ENCODE data around the gene GRIP2.

Gene GRIP2

DNA sequence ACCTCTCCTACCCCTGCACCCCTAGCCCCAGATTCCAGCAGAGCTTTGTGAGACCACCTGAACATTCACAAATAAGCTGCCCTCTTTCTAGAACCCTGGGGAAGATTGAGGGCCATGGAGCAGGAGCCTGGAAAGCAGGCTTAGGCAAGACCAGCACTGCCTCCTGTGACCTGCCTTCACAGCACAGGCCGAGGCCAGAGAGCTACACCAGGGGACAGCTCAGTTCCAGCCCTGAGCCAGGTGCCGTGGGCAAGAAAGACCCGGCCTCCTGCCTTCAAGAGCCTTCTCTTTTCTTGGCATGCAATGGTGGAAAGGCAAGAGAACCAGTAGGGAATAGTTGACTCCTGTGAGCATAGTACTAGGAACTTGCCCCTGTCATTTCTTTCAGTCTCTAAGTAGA is 89.6 kb downstream of the GRIP2 start:
- no peak for DNase-seq

DNA sequence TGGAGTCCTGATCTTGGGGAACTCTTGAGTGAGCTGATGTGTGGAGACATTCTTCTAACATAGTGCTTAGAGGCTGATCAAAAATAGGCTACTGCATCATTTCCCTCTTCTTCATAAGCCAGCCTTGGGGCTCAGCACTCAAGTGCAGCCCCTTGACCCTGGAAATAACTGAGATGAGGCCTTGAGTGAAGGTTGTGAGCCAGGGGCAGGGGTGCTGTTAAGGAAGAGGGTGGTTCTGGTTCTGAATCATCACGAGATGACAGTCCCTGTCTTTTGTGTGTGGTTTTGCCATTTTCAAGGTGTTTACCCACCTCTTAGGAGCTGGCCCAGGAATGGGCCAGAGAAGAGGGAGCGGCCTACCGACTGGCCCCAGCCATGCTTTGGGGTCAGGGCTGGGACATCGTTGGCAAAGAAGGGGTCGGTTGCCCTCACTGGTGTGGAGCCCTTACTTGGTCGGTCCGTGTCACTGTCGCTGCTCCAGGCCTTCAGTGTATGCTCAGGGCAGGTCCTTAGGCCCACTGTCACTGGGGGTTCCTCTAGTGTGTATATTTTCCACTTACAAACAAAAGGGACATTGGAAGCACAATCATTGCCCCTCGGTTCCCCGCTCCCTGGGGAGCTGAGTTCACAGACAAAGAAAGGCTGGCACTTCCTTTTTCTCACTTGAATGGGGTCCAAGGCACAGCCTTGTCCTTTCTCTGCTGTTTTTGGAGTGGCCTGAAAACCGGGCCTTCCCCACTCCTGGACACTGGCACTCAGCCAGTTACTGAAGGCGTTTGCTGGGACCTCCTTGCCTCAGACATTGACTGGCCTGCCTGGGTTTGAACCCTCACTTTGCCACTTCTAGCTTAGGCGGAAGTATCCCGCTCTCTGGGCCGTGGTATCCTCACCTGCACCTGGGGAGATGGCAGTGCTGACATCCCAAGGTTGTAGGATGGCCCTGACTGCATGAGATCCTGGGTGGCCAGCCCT is 91.1 kb downstream of the GRIP2 start:
- no peak for DNase-seq

DNA sequence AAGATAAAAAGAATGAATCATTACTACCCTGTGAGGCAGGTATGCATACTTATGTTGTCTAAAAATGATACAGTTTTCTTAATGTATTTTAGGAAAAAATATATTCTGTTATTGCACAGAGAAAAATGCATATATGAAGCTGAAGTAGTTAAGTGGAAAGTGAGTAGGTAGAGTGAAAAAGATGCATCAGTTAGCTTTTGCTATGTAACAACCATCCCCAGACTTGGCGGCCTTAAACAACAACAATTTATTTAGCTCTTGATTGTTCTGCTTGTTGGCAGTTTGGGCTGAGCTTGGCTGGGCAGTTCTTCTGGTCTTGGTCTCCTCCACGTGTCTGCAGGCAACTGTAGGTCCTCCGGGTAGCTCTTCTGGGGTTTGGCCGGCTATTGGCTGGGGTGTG is 92.1 kb downstream of the GRIP2 start:
- no peak for DNase-seq

DNA sequence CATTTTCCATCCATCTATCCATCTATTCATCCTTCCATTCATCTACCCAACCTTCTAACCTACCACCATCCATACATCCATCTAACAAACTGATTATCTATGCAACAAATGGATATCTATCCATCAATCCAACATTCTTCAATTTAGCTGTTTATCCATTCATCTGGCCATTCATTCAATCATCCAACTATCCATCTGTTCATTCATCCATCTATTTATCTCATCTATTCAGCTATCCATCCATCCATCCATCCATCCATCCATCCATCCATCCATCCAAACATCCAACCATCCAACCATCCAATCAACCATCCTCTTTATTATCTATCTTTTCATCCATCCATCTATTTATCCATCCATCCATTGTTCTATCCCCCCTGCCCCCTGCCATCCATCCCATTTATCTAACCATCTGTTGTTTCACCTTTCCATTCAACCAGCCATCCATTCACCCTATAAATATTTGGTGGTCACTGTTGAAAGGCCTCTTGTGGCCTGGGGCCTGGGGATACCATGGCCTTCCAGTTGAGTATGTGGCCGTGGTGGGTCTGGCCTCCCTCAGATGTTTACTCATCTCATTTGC is 93.1 kb downstream of the GRIP2 start:
- DNase-seq = no peak

DNA sequence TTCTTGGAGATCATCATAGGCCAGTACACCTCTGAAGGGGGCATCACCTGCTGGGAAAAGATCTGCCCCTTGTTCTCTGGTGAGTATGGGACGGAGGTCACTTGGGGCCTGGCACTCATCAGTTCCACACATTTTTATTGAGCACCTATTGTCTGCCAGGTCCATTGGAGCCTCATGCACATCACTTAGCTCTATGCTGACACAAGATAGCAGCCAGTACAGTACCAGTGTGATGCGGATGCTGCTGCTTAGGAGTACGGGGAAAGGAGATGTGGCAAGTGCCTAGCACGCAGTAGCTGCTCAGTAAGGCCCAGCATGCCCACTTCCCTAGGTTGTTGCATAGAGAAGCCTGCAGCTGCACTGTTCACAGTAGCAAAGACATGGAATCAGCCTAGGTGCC is 94.4 kb downstream of the GRIP2 start:
- DNase-seq = no peak

DNA sequence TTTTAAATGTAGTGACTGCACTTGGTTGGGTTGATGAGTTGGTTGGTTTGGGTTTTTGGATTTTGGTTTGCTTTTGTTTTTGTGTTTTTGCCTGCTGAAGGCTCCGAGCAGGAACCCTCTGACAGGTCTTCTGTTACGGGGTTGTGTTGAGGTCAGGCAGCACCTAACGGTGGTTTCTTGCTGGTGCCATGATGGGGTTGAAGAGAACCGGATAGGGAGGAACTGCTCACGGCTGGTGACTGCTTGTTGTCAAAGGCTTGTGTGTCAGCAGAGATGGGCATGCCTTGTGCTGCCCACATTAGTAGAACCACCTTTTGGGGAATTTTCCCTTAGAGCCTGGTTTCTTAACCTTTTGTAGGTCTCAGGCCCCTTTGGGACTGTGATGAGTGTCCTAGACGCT is 95.8 kb downstream of the GRIP2 start:
- no peak for DNase-seq

- no peak for DNase-seq
Measured at GRCh38 chr3:14441920-14442300, 98.2 kb downstream of the GRIP2 start.

DNA sequence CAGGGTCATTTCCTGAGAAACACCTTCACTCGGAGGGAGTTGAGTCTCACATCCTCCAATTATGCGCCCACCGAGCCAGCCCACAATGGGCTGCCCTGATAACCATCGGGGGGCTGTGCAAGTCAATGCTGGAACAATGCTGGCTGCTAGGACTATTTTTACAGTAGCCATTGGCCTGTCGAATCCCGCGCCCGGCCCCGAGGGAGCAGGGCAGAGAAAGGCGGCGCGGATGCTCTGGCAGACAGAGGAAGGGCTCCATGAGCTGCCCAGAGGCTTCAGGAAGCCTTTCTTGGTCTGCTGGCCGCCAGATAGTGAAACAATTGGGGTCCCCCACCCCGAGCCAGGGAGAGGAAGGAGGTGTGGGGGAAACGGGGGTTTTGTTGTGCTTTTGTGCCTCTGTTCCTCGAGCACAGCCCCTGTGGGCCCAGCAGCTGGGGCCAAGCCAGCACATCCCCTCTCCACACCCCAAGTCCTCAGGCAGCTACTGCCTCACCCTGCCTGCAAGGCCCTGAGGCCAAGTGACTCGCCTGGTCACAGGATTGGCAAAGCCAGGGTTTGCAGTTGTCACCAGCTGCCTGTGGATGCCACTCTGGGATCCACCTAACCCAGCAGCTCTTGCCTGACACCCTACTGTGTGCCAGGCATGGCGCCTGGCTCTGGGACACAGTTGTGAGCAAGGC is 98.8 kb downstream of the GRIP2 start:
- DNase-seq = no peak

DNA sequence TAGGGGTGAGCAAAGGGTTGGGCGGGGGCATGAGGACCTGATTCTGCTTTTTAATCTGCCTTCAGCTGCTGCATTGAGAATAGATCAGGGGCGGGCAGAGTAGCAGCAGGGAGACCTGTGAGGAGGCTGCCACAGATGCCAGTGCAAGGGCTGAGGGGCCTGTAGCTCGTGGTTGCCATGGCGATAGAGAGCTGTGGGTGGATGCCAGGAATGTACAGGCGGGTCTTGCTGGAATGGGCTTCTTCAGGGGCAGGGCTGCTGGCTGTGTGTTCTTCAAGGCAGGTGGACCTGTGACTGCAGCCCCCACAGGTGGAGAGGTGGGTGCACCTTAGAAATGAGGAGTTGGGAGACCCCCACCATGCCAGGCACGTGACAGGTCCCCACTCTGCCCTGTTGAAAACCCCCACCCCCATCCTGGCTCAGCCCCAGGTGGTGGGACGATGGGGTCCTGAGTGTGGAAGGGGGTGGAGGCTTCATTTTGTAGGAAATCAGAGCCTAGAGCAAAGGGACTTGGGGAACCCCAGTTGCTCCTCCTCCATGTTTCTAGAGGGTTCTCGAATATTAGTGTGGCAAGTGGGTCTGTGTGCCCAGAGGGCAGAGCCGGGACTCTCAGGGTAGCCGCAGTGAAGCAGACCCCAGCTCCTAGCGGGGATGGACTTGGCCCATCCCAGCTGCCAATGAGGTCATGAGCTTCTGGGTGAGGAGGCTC is 99.5 kb downstream of the GRIP2 start:
- no peak for DNase-seq

GRCh38 chr3:14440168-14440518 is 100.0 kb downstream of the GRIP2 start:
- no peak for DNase-seq

- no peak for DNase-seq
Measured at GRCh38 chr3:14439501-14440167, 100.5 kb downstream of the GRIP2 start.
